ENCODE data around the gene ZNF678.

ZNF678 gene

GRCh38 chr1:227726318-227726717 is 163.0 kb downstream of the ZNF678 start (continued):
- TF ChIP-seq PPARA (CRISPR knock-in tag; IDR thresholded peaks at IDR 0.05; ENCODE audit: borderline replicate concordance) (no peak), ZFP3 (CRISPR knock-in tag; IDR thresholded peaks at IDR 0.05) (no peak)
